SK-N-SH treated with all-trans-retinoic acid at 6 μM for 48 hours (cell line): ENCODE results near the gene PLB1.

ENCODE experiments used
- ATAC-seq: fragments of 200-7000 bp; cut with Tn5 transposase; 3 replicates; pipeline ENCODE4 v1.9.1; 2020; ENCODE audit warnings: mild to moderate bottlenecking, moderate library complexity
- CSDC2 ChIP-seq: fragments of 250-450 bp; sonication (Bioruptor Pico); IDR thresholded peaks from 2 replicates; pipeline ENCODE4 v1.5.0; 2020; ENCODE audit warnings: mild to moderate bottlenecking, moderate library complexity
- ESRRG ChIP-seq: fragments of 250-450 bp; sonication (Bioruptor Pico); IDR thresholded peaks from 2 replicates; pipeline ENCODE4 v1.6.1; 2021; ENCODE audit warnings: mild to moderate bottlenecking
- GLIS3 ChIP-seq: fragments of 250-450 bp; sonication (Bioruptor Pico); IDR thresholded peaks from 2 replicates; pipeline ENCODE4 v1.5.0; 2020; ENCODE audit warnings: mild to moderate bottlenecking, moderate library complexity
- ISL1 ChIP-seq: fragments of 250-450 bp; sonication (Bioruptor Pico); IDR thresholded peaks from 2 replicates; pipeline ENCODE4 v2.1.2; 2022; ENCODE audit warnings: mild to moderate bottlenecking, moderate library complexity
- OSR1 ChIP-seq: fragments of 250-450 bp; sonication (Bioruptor Pico); IDR thresholded peaks from 2 replicates; pipeline ENCODE4 v1.8.0; 2022; ENCODE audit warnings: moderate library complexity, mild to moderate bottlenecking, inconsistent platforms
- TCF4 ChIP-seq: fragments of 250-450 bp; sonication (Bioruptor Pico); IDR thresholded peaks from 2 replicates; pipeline ENCODE4 v1.8.0; 2021; ENCODE audit warnings: mild to moderate bottlenecking, moderate library complexity, borderline replicate concordance
- TOX ChIP-seq: fragments of 250-450 bp; sonication (Bioruptor Pico); IDR thresholded peaks from 2 replicates; pipeline ENCODE4 v1.8.0; 2021; ENCODE audit warnings: mild to moderate bottlenecking, moderate library complexity, borderline replicate concordance
- ZFP3 ChIP-seq: fragments of 250-450 bp; sonication (Bioruptor Pico); IDR thresholded peaks from 2 replicates; pipeline ENCODE4 v1.5.0; 2020; ENCODE audit warnings: mild to moderate bottlenecking, moderate library complexity
- ZFP30 ChIP-seq: fragments of 450-650 bp; formaldehyde crosslinking; IDR thresholded peaks from 2 replicates; pipeline ENCODE4 v1.5.0; 2022; ENCODE audit warnings: mild to moderate bottlenecking, moderate library complexity
- ZNF70 ChIP-seq: fragments of 450-650 bp; formaldehyde crosslinking; IDR thresholded peaks from 2 replicates; pipeline ENCODE4 v1.5.0; 2020; ENCODE audit warnings: mild to moderate bottlenecking, moderate library complexity
- ZNF8 ChIP-seq: fragments of 450-650 bp; formaldehyde crosslinking; IDR thresholded peaks from 2 replicates; pipeline ENCODE4 v1.5.0; 2020; ENCODE audit warnings: mild to moderate bottlenecking, moderate library complexity
- TF ChIP-seq, protein P1 (sequence below): fragments of 250-450 bp; sonication (Bioruptor Pico); IDR thresholded peaks from 2 replicates; pipeline ENCODE4 v1.5.1; 2020; ENCODE audit warnings: low read depth, mild to moderate bottlenecking, moderate library complexity
- TF ChIP-seq, protein P2 (sequence below): fragments of 250-450 bp; sonication (Bioruptor Pico); IDR thresholded peaks from 2 replicates; pipeline ENCODE4 v1.5.0; 2020; ENCODE audit warnings: mild to moderate bottlenecking, moderate library complexity
- TF ChIP-seq, protein P3 (sequence below): fragments of 250-450 bp; sonication (Bioruptor Pico); IDR thresholded peaks from 2 replicates; pipeline ENCODE4 v1.8.0; 2020; ENCODE audit warnings: mild to moderate bottlenecking, moderate library complexity, borderline replicate concordance
- TF ChIP-seq, protein P4 (sequence below): fragments of 250-450 bp; sonication (Bioruptor Pico); IDR thresholded peaks from 2 replicates; pipeline ENCODE4 v1.8.0; 2021; ENCODE audit warnings: low read depth, mild to moderate bottlenecking, moderate library complexity, borderline replicate concordance

PLB1 gene

DNA sequence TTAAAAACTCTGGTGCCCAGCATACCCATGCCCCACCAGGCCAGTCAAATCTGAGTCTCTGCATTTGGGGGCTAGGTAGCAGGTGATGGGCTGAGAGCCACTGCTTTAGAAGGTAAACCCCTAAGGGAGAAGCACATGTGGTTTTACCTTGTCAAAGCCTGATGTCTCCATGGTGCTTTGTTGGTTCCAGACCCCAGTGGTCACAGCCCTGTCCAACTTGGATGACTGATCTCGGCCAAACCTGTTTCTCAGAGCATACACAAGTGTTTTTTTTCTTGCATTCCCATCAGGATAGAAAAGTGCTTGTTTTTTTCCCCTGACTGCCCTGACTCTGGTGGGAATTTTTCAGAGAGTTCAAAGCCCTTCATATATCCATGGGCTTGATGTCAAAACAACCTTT, 13.5 kb downstream of the PLB1 start (continued):
- TF ChIP-seq, protein P1, sequence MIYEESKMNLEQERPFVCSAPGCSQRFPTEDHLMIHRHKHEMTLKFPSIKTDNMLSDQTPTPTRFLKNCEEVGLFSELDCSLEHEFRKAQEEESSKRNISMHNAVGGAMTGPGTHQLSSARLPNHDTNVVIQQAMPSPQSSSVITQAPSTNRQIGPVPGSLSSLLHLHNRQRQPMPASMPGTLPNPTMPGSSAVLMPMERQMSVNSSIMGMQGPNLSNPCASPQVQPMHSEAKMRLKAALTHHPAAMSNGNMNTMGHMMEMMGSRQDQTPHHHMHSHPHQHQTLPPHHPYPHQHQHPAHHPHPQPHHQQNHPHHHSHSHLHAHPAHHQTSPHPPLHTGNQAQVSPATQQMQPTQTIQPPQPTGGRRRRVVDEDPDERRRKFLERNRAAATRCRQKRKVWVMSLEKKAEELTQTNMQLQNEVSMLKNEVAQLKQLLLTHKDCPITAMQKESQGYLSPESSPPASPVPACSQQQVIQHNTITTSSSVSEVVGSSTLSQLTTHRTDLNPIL, result no peak
- TF ChIP-seq ZNF70 (CRISPR knock-in tag) (no peak), GLIS3 (no peak), ZFP30 (CRISPR knock-in tag) (no peak)
- TF ChIP-seq, protein P2, sequence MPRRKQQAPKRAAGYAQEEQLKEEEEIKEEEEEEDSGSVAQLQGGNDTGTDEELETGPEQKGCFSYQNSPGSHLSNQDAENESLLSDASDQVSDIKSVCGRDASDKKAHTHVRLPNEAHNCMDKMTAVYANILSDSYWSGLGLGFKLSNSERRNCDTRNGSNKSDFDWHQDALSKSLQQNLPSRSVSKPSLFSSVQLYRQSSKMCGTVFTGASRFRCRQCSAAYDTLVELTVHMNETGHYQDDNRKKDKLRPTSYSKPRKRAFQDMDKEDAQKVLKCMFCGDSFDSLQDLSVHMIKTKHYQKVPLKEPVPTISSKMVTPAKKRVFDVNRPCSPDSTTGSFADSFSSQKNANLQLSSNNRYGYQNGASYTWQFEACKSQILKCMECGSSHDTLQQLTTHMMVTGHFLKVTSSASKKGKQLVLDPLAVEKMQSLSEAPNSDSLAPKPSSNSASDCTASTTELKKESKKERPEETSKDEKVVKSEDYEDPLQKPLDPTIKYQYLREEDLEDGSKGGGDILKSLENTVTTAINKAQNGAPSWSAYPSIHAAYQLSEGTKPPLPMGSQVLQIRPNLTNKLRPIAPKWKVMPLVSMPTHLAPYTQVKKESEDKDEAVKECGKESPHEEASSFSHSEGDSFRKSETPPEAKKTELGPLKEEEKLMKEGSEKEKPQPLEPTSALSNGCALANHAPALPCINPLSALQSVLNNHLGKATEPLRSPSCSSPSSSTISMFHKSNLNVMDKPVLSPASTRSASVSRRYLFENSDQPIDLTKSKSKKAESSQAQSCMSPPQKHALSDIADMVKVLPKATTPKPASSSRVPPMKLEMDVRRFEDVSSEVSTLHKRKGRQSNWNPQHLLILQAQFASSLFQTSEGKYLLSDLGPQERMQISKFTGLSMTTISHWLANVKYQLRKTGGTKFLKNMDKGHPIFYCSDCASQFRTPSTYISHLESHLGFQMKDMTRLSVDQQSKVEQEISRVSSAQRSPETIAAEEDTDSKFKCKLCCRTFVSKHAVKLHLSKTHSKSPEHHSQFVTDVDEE, result no peak

DNA sequence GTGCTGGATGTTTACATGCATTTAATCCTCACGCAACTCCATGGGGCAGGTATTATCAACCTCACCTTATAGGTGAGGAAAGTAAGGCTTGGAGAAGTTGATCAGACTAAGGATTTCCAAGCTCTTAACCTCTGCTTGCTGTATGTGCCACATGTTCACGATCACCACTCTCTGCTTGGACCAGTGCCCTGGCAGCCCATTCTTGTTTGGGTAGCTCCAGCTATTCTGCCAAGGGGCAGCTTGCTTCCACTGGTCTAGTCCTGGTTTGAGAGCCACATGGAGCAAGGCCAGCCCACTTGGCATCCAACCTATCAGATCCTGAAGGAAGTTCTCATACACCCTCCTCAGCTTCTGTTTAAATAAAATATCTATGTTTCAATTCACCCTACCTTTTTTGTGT, 14.3 kb downstream of the PLB1 start:
- ATAC-seq, result no peak
- TF ChIP-seq, protein P3, sequence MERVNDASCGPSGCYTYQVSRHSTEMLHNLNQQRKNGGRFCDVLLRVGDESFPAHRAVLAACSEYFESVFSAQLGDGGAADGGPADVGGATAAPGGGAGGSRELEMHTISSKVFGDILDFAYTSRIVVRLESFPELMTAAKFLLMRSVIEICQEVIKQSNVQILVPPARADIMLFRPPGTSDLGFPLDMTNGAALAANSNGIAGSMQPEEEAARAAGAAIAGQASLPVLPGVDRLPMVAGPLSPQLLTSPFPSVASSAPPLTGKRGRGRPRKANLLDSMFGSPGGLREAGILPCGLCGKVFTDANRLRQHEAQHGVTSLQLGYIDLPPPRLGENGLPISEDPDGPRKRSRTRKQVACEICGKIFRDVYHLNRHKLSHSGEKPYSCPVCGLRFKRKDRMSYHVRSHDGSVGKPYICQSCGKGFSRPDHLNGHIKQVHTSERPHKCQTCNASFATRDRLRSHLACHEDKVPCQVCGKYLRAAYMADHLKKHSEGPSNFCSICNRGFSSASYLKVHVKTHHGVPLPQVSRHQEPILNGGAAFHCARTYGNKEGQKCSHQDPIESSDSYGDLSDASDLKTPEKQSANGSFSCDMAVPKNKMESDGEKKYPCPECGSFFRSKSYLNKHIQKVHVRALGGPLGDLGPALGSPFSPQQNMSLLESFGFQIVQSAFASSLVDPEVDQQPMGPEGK (CRISPR knock-in tag), result no peak
- TF ChIP-seq TCF4 (CRISPR knock-in tag), result no peak
- TF ChIP-seq, protein P2, result no peak
- TF ChIP-seq GLIS3, result no peak
- TF ChIP-seq CSDC2 (CRISPR knock-in tag), result no peak
- TF ChIP-seq ISL1 (CRISPR knock-in tag), result no peak
- no peak for TF ChIP-seq ZFP3
- no peak for TF ChIP-seq ESRRG
- no peak for TF ChIP-seq ZNF8 (CRISPR knock-in tag)
- TF ChIP-seq OSR1 (CRISPR knock-in tag), result no peak
- TF ChIP-seq, protein P4, sequence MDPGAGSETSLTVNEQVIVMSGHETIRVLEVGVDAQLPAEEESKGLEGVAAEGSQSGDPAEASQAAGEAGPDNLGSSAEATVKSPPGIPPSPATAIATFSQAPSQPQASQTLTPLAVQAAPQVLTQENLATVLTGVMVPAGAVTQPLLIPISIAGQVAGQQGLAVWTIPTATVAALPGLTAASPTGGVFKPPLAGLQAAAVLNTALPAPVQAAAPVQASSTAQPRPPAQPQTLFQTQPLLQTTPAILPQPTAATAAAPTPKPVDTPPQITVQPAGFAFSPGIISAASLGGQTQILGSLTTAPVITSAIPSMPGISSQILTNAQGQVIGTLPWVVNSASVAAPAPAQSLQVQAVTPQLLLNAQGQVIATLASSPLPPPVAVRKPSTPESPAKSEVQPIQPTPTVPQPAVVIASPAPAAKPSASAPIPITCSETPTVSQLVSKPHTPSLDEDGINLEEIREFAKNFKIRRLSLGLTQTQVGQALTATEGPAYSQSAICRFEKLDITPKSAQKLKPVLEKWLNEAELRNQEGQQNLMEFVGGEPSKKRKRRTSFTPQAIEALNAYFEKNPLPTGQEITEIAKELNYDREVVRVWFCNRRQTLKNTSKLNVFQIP (CRISPR knock-in tag), result no peak
- TF ChIP-seq, protein P1, result no peak
- TF ChIP-seq ZNF70 (CRISPR knock-in tag), result no peak
- TF ChIP-seq, all 23 proteins: peak for 0

DNA sequence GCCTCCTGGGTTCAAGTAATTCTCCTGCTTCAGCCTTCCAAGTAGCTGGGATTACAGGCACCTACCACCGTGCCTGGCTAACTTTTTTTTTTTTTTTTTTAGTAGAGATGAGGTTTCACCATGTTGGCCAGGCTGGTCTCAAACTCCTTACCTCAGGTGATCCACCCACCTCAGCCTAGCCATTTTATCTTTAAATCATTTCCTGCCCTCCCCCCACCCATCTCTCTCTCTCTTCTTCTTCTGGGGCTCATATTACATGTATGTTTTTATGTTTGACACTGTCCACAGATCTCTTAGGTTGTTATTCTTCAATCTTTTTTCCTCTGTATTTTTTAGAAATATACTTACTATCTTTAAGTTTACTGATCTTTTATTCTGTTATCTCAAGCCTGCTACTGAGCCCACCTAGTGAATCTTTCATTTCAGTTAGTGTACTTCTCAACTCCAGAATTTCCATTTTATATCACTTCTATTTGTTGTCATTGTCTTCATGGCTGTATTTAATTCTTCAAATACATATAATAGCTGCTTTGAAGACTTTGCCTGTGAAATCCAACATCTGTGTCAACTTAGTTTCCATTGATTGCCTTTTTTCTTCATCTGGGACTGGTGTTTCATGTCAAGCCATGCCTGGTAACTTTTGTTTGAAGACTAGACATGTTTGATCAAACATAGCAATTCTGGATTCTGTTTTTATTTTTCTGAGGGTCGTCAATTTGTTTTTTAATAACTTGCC, 16.2 kb downstream of the PLB1 start:
- ATAC-seq, result no peak
- TF ChIP-seq GLIS3, result no peak
- TF ChIP-seq ZNF8 (CRISPR knock-in tag), result no peak
- TF ChIP-seq, protein P1, result no peak
- no peak for TF ChIP-seq ZFP3
- no peak for TF ChIP-seq TOX (CRISPR knock-in tag)
- TF ChIP-seq, all 23 proteins: peak for 0
